Glomerular visceral epithelial cell (primary cell): ENCODE measurements around the gene GGPS1.
"Not testable (repeated sequence)": the region's sequence is repeated elsewhere in the genome, so short reads cannot be mapped to it uniquely, and the experiment has no call there.

ENCODE experiments used
- DNase-seq: peaks from one replicate; pipeline ENCODE4 v3.0.0-alpha.2; 2016; ENCODE audit errors: extremely low spot score

Gene GGPS1

GRCh38 chr1:235304549-235305451 is 23.6 kb upstream of the GGPS1 start:
- no peak for DNase-seq

GRCh38 chr1:235307158-235308124 is 20.9 kb upstream of the GGPS1 start:
- DNase-seq = no peak

- not testable (repeated sequence) for DNase-seq
Measured at GRCh38 chr1:235309206-235309605, 19.2 kb upstream of the GGPS1 start.

- no peak for DNase-seq
Measured at GRCh38 chr1:235313262-235313661, 15.1 kb upstream of the GGPS1 start.

GRCh38 chr1:235313931-235314678 is 14.3 kb upstream of the GGPS1 start:
- DNase-seq = no peak

GRCh38 chr1:235315173-235315572 is 13.2 kb upstream of the GGPS1 start:
- DNase-seq = no peak

GRCh38 chr1:235315735-235316134 is 12.6 kb upstream of the GGPS1 start:
- no peak for DNase-seq

GRCh38 chr1:235317168-235317567 is 11.2 kb upstream of the GGPS1 start:
- no peak for DNase-seq

GRCh38 chr1:235319255-235319654 is 9.1 kb upstream of the GGPS1 start:
- no peak for DNase-seq

- DNase-seq = no peak
Measured at GRCh38 chr1:235320521-235321179, 7.7 kb upstream of the GGPS1 start.

- no peak for DNase-seq
Measured at GRCh38 chr1:235324296-235324695, 4.1 kb upstream of the GGPS1 start.

- no peak for DNase-seq
Measured at GRCh38 chr1:235325139-235325538, 3.2 kb upstream of the GGPS1 start.

GRCh38 chr1:235325854-235326253 is 2.5 kb upstream of the GGPS1 start:
- no peak for DNase-seq

GRCh38 chr1:235326719-235327558 is 1.4 kb upstream of the GGPS1 start:
- peak; percentile 30 for DNase-seq

GRCh38 chr1:235327559-235328270 is 655 bp upstream of the GGPS1 start, which contains the start of gene ARID4B:
ARID4B (minus strand) TSS chr1:235328179; CDS start chr1:235326919, 1,260 bp downstream.
- no peak for DNase-seq

GRCh38 chr1:235329139-235329902 is 951 bp downstream of the GGPS1 start:
- DNase-seq = peak; percentile 47

GRCh38 chr1:235330918-235331285 is 2.5 kb downstream of the GGPS1 start:
- DNase-seq = no peak

- no peak for DNase-seq
Measured at GRCh38 chr1:235331401-235331800, 3.0 kb downstream of the GGPS1 start.

- DNase-seq = peak; percentile 45
Measured at GRCh38 chr1:235336903-235337302, 8.5 kb downstream of the GGPS1 start.
